Measurements from ENCODE around the gene SPOP.
"Not testable (repeated sequence)": the region's sequence is repeated elsewhere in the genome, so short reads cannot be mapped to it uniquely, and the experiment has no call there.

The SPOP gene

DNA sequence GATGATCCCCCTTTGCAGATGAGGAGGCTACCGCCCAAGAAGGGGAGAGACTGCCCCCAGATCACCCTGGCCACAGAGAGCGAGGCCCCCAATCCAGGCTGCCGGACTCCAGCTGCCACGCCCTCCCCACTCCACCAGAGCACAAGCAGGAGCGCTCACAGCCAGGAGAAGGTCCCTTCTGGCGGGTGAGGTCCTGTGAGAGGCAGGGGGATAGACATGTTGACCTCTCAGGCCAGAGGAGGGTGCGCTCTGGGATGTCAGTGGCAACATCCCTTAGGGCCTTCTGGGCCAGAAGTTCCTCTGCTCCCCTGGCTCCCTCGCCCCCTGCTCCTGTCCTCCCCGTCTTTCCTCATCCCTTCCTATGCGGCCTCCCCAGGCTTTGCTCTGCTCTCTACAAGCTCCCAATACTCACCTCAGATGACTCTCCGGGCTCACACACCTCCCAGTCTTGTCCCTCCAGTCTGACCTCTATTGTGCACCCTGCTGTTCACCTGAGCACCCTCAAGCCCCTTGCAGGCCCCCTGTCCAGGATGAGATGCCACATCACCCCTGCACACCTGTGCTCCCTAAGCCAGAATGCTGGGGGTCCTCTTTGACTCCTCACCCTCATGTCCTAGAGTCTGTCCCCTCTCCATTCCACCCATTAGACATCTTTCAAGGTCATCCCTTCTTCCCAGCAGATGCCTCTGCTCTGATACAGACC, 107.2 kb downstream of the SPOP start:
- no peak for DNase-seq (ENCODE audit: low spot score)
- TF ChIP-seq, protein P1, sequence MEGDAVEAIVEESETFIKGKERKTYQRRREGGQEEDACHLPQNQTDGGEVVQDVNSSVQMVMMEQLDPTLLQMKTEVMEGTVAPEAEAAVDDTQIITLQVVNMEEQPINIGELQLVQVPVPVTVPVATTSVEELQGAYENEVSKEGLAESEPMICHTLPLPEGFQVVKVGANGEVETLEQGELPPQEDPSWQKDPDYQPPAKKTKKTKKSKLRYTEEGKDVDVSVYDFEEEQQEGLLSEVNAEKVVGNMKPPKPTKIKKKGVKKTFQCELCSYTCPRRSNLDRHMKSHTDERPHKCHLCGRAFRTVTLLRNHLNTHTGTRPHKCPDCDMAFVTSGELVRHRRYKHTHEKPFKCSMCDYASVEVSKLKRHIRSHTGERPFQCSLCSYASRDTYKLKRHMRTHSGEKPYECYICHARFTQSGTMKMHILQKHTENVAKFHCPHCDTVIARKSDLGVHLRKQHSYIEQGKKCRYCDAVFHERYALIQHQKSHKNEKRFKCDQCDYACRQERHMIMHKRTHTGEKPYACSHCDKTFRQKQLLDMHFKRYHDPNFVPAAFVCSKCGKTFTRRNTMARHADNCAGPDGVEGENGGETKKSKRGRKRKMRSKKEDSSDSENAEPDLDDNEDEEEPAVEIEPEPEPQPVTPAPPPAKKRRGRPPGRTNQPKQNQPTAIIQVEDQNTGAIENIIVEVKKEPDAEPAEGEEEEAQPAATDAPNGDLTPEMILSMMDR (IDR thresholded peaks at IDR 0.05; ENCODE audit: extremely low read depth, missing control alignments), result no peak

DNA sequence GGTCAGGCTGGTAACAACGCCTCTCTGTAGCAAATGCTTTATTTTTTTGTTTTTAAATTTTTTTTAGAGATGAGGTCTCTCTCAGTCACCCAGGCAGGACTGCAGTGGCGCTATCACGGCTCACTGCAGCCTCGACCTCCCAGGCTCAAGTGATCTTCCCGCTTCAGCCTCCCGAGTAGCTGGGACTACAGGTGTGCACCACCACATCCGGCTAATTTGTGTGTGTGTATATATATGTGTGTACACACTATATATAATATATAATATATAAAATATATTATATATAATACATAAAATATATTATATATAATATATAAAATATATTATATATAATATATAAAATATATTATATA, 109.2 kb downstream of the SPOP start:
- not testable (repeated sequence) for DNase-seq (ENCODE audit: low spot score)

DNA sequence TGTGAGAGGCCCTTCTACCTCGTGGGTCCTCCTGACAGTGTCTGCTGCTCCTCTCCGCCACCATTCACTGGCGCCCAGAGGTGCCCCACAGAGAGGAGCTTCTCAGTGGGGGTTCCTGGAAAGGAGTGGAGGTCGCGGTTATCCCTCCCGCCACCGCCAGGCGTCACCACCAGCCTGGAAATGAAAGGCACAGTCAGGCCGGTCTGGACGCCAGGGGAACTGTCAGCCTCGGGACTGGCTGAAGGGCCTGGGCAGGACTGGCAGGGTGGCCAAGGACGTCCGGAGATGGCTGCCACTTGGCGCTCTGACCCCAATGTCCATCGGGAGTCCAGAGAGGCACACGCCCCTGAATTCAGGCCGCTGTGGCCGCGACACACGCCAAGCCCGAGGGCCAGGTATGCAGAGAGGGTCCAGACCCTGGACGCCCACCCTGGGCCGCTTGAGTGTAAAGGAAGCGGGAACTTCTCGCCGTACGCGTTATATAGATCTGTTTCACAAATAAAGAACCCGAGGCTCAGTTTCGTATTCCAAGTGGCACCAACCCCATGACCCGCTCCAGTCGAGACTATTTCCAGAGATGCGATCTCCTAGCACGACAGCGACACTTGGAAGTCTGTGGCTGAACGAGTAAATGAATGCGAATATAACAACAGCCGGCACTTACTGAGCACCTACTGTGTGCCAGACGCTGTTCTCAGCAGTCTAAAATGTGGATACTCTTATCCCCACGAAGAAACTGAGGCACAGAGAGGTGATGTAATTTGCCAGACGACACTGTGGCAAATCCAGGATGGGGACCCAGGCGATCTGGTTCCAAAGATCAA, 109.8 kb downstream of the SPOP start:
- TF ChIP-seq, protein P1 (IDR thresholded peaks at IDR 0.05; ENCODE audit: extremely low read depth, missing control alignments), result peak; percentile 91
- peak; percentile 83 for DNase-seq (ENCODE audit: low spot score)

- no peak for DNase-seq (ENCODE audit: low spot score)
- TF ChIP-seq, protein P1 (IDR thresholded peaks at IDR 0.05; ENCODE audit: extremely low read depth, missing control alignments), result no peak
Measured at GRCh38 chr17:49567104-49567521, 110.8 kb downstream of the SPOP start.

GRCh38 chr17:49566668-49567071, 111.2 kb downstream of the SPOP start:
- DNase-seq (ENCODE audit: low spot score), result no peak
- TF ChIP-seq, protein P1 (IDR thresholded peaks at IDR 0.05; ENCODE audit: extremely low read depth, missing control alignments), result no peak

DNA sequence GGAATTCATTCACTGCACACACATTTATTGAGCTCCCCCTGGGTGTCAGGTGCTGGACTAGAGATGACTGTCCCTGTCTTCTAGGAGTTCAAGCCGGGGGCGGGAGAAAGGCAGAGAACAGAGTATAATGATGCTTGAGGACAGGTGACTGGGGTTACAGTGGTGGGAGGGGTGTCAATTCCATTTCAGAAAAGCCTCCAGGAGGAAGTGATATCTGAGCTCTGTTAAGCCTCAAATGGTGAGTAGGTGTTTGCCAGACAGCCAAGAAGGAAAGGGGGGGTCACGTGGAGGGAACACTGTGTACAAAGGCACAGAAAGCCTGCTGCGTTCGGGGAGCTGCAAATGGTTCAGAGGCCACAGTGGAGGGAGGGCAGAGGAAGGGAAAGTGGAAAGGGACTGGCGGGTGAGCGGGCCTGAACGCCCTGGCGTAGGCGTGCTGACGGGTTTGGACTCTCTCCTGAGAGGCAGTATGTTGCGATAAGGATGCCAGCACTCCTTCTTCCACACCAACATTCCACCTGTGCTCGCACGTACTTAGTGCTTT, 111.9 kb downstream of the SPOP start:
- no peak for DNase-seq (ENCODE audit: low spot score)
- TF ChIP-seq, protein P1 (IDR thresholded peaks at IDR 0.05; ENCODE audit: extremely low read depth, missing control alignments), result no peak

DNA sequence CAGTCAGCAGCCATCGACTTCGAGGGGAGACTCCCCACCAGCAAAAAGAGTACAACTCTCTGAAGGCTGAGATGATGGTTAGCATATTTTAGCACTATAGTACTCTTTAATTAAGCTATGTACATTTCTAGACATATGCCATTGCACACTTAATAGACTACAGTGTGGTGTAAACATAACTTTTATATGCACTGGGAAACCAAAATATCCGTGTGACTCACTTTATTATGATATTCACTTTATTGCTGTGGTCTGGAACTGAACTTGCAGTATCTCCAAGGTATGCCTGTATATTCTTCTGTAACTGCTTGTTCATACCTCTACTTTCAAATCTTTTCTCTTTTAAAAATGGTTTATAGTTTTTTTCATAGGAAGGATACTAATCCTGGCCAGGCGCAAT, 113.3 kb downstream of the SPOP start:
- DNase-seq (ENCODE audit: low spot score), result no peak
- TF ChIP-seq, protein P1 (IDR thresholded peaks at IDR 0.05; ENCODE audit: extremely low read depth, missing control alignments), result no peak
